ENCODE measurements around the gene KREMEN1. TPM values are rescaled to one million over a fixed set of nuclear protein-coding genes. Genes with fewer than 3 reads are reported as not detected.

The KREMEN1 gene
- total RNA-seq, 1 donor from 2014 or later = 72.9 TPM

- ATAC-seq = no peak
Measured at GRCh38 chr22:29134448-29134847, 61.6 kb downstream of the KREMEN1 start.

GRCh38 chr22:29136782-29137700, 64.2 kb downstream of the KREMEN1 start:
- peak; percentile 24 for ATAC-seq

GRCh38 chr22:29138556-29139305, 65.9 kb downstream of the KREMEN1 start:
- no peak for ATAC-seq

- no peak for ATAC-seq
Measured at GRCh38 chr22:29139965-29140782, 67.3 kb downstream of the KREMEN1 start.

- ATAC-seq = no peak
Measured at GRCh38 chr22:29141078-29141688, 68.3 kb downstream of the KREMEN1 start.

- ATAC-seq = no peak
Measured at GRCh38 chr22:29142116-29142515, 69.3 kb downstream of the KREMEN1 start.

- no peak for ATAC-seq
Measured at GRCh38 chr22:29143941-29144785, 71.3 kb downstream of the KREMEN1 start.

- ATAC-seq = peak; percentile 36
Measured at GRCh38 chr22:29144786-29145160, 71.9 kb downstream of the KREMEN1 start.

GRCh38 chr22:29145321-29146072, 72.7 kb downstream of the KREMEN1 start:
- ATAC-seq = peak; percentile 34

GRCh38 chr22:29146091-29146560, 73.3 kb downstream of the KREMEN1 start:
- no peak for ATAC-seq

GRCh38 chr22:29146771-29147170, 73.9 kb downstream of the KREMEN1 start:
- ATAC-seq = no peak

- no peak for ATAC-seq
Measured at GRCh38 chr22:29147331-29147899, 74.6 kb downstream of the KREMEN1 start.

GRCh38 chr22:29148036-29148435, 75.2 kb downstream of the KREMEN1 start:
- ATAC-seq = no peak

- ATAC-seq = no peak
Measured at GRCh38 chr22:29148826-29149225, 76.0 kb downstream of the KREMEN1 start.

GRCh38 chr22:29149841-29150555, 77.2 kb downstream of the KREMEN1 start:
- ATAC-seq = no peak

GRCh38 chr22:29150701-29151100, 77.9 kb downstream of the KREMEN1 start:
- ATAC-seq = no peak

- no peak for ATAC-seq
Measured at GRCh38 chr22:29151316-29151715, 78.5 kb downstream of the KREMEN1 start.

GRCh38 chr22:29152045-29152953, 79.5 kb downstream of the KREMEN1 start:
- peak; percentile 16 for ATAC-seq
